Measurements from ENCODE around the gene FOXL2NB. TPM values are rescaled to one million over a fixed set of nuclear protein-coding genes. Genes with fewer than 3 reads are reported as not detected.

The FOXL2NB gene
- total RNA-seq, 6 experiments from 2014 or later: not detected

- intact Hi-C loops (cut with DNase I): loop anchor here in 1 of 2 donors (5.0 to 10.0 kb wide), 2 partner anchors 221 to 509 kb away; no protein-coding TSS in a partner anchor
- DNase-seq: peak; percentile 73 to 81 (median 76)
- no peaks in the 10 kb centered on the region for H3K36me3 ChIP-seq
These were observed 23.5 kb upstream of the FOXL2NB start for GRCh38 chr3:138923531-138923994.

GRCh38 chr3:138928727-138929372 lies 18.2 kb upstream of the FOXL2NB start:
- Histone ChIP-seq H3K27me3 (no peaks in the 10 kb centered on the region), H3K27ac (no peak overlapping the region), H3K9me3 (no peaks in the 10 kb centered on the region), H3K4me1 (no peaks in the 10 kb centered on the region), H3K4me3 (no peak overlapping the region), H3K36me3 (no peaks in the 10 kb centered on the region)
- no peak for ATAC-seq
- WGBS (ENCODE audit: insufficient coverage, low coverage, low lambda C conversion rate, missing lambda C conversion rate): 77% methylated on average over 3 of the region's 42 CpGs
- TF ChIP-seq POLR2A (IDR thresholded peaks at IDR 0.05) (no peak), CTCF (IDR thresholded peaks at IDR 0.05) (no peak)
- no peak for DNase-seq
- intact Hi-C loops (cut with DNase I): loop anchor here in 1 of 2 donors (10.0 kb wide), 1 partner anchor 514 kb away; no protein-coding TSS in a partner anchor

More at GRCh38 chr3:138923531-138923994, 23.5 kb upstream of the FOXL2NB start:
- 28% methylated on average over 3 of the region's 6 CpGs for WGBS (ENCODE audit: insufficient coverage, low coverage, low lambda C conversion rate, missing lambda C conversion rate)
- Histone ChIP-seq H3K9me3 (no peaks in the 10 kb centered on the region), H3K27me3 (no peaks in the 10 kb centered on the region), H3K27ac (no peak overlapping the region), H3K4me3 (no peak overlapping the region), H3K4me1 (no peaks in the 10 kb centered on the region)
- peak; percentile 94 to 97 (median 95) for ATAC-seq
- TF ChIP-seq CTCF (IDR thresholded peaks at IDR 0.05) (peak; percentile 88 to 96 (median 94)), POLR2A (IDR thresholded peaks at IDR 0.05) (no peak)

- Histone ChIP-seq H3K9me3 (no peaks in the 10 kb centered on the region), H3K27me3 (peaks cover 10 to 14% of the 10 kb centered on the region in 2 donors), H3K27ac (no peak overlapping the region), H3K36me3 (no peaks in the 10 kb centered on the region), H3K4me3 (no peak overlapping the region), H3K4me1 (peaks cover 0 to 25% (median 5%) of the 10 kb centered on the region in 4 donors)
- DNase-seq (no peak), ATAC-seq (no peak)
- TF ChIP-seq POLR2A (IDR thresholded peaks at IDR 0.05): no peak
- no peak for TF ChIP-seq CTCF (IDR thresholded peaks at IDR 0.05)
- WGBS (ENCODE audit: insufficient coverage, low coverage, low lambda C conversion rate, missing lambda C conversion rate): 68% methylated on average over 4 of the region's 4 CpGs
- intact Hi-C loops (cut with DNase I): no loop called here
These were observed 13.8 kb upstream of the FOXL2NB start for GRCh38 chr3:138933068-138933668.

GRCh38 chr3:138933981-138934691 lies 12.9 kb upstream of the FOXL2NB start:
- Histone ChIP-seq H3K9me3 (no peaks in the 10 kb centered on the region), H3K4me1 (peaks cover 0 to 26% (median 5%) of the 10 kb centered on the region in 4 donors), H3K27ac (no peak overlapping the region), H3K4me3 (no peak overlapping the region), H3K27me3 (peaks cover 11 to 23% of the 10 kb centered on the region in 2 donors), H3K36me3 (no peaks in the 10 kb centered on the region)
- ATAC-seq: no peak
- WGBS (ENCODE audit: insufficient coverage, low coverage, low lambda C conversion rate, missing lambda C conversion rate): 55% methylated on average over 2 of the region's 3 CpGs
- intact Hi-C loops (cut with DNase I): no loop called here
- DNase-seq: no peak
- TF ChIP-seq CTCF (IDR thresholded peaks at IDR 0.05): no peak
- no peak for TF ChIP-seq POLR2A (IDR thresholded peaks at IDR 0.05)
